ENCODE measurements around the gene SPATA3. TPM values are rescaled to one million over a fixed set of nuclear protein-coding genes. Genes with fewer than 3 reads are reported as not detected.

SPATA3 gene
- total RNA-seq, 2 donors from 2014 or later: 0.50 TPM; not detected in 1

DNA sequence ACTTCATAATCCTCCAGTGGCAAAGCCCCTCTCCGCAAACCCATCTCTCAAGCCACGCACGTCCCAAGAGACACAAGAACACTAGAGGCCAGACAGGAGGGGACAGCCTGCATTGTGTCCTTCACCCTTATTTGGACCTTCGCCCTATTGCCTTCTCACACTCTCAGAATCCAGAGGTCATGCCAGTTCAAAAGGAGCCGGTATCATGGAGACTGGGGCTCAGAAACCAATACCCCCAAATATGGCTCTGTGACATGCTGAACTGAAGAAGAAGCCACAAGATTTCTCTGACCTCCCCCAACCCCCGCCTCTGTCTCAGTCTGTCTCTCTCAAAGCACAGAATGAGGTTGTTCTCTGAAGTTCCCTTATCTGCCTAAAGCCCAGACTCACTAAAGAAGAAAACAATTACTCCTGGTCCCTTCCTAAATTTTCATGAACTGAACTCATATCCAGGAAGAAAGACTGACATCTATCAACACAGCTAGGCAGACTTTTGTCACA is 19.2 kb upstream of the SPATA3 start:
- Mint-ChIP-seq H3K9me3 (no peaks in the 10 kb centered on the region), H3K27me3 (peaks cover 15 to 33% of the 10 kb centered on the region in 2 donors), H3K27ac (peak overlapping the region in 1 of 2 donors; percentile 83), H3K36me3 (peaks cover 3% of the 10 kb centered on the region), H3K4me3 (peak overlapping the region; percentile 16), H3K4me1 (ENCODE audit: low read depth in 2 of 2) (peaks cover 54 to 80% of the 10 kb centered on the region in 2 donors)
- no peak for DNase-seq (ENCODE audit: low spot score)
- ATAC-seq: no peak

DNA sequence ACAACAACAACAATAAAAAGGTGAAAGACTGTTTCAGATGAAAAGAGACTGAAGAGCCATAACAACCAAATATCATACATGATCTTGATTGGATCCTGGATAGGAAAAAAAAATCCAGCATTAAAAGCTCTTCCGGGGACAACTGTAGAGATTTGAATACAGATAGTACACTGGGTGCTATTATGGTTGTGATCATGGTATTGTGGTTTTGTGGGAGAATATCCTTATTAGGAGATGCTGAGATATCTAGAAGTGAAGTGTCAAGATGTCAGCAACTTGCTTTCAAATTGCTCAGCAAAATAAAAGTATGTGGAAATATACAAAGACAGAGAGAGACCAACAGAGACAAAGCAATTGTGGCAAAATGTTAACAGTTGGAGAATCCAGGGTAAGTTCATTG is 15.5 kb upstream of the SPATA3 start:
- Mint-ChIP-seq H3K36me3 (peaks cover 5% of the 10 kb centered on the region), H3K4me1 (ENCODE audit: low read depth in 2 of 2) (peaks cover 42 to 79% of the 10 kb centered on the region in 2 donors), H3K9me3 (no peaks in the 10 kb centered on the region), H3K4me3 (peak overlapping the region; percentile 60), H3K27me3 (peaks cover 19 to 53% of the 10 kb centered on the region in 2 donors), H3K27ac (peak overlapping the region; percentile 2 to 67)
- ATAC-seq: peak in 1 of 2 donors; percentile 37
- DNase-seq (ENCODE audit: low spot score): no peak

DNA sequence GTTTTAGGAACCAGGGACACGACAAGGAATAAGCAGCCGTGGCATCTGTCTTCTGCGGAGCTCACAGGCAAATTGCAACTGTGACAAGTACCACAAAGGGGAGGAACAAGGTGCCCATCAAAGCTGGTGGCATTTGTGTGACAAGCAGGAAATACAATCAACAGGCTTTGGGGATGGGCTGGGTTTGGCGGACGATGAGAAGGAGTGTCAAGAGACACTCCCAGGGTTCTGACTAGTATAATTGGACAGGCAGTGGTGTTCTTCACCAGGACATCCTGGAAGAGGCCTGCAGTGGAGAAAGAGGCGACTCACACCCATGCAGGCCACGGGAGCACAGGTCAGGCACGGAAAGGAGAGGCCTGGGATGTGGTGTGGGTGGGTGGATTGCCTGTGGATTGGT is 14.2 kb upstream of the SPATA3 start:
- ATAC-seq (no peak), DNase-seq (ENCODE audit: low spot score) (no peak)
- Mint-ChIP-seq H3K9me3 (no peaks in the 10 kb centered on the region), H3K36me3 (peaks cover 5% of the 10 kb centered on the region), H3K4me1 (ENCODE audit: low read depth in 2 of 2) (peaks cover 36 to 80% of the 10 kb centered on the region in 2 donors), H3K4me3 (peak overlapping the region; percentile 85), H3K27me3 (peaks cover 16 to 52% of the 10 kb centered on the region in 2 donors), H3K27ac (peak overlapping the region; percentile 24 to 67)

DNA sequence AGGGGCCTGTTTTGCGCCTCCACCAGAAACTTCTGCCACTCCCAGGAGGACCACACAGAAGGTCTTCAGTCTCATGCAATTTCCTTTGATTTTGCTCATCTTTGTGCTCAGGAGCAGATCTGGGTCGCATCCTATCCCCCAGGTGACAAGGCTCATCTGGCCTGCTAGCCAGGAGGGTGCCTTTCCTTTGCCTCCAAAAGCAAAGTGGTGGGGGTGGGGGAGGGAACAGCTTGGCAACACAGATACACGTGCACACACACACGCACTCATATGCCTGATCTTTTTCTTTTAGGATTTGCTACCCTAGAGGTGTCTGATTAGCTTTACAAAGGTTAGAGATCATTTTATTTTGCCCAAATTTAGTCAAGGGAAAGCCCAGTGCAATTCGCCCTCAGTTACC is 13.8 kb upstream of the SPATA3 start:
- Mint-ChIP-seq H3K4me1 (ENCODE audit: low read depth in 2 of 2) (peaks cover 38 to 77% of the 10 kb centered on the region in 2 donors), H3K27ac (peak overlapping the region; percentile 24 to 67), H3K36me3 (peaks cover 5% of the 10 kb centered on the region), H3K4me3 (peak overlapping the region; percentile 85), H3K27me3 (peaks cover 12 to 48% of the 10 kb centered on the region in 2 donors), H3K9me3 (no peaks in the 10 kb centered on the region)
- no peak for DNase-seq (ENCODE audit: low spot score)
- ATAC-seq: no peak

DNA sequence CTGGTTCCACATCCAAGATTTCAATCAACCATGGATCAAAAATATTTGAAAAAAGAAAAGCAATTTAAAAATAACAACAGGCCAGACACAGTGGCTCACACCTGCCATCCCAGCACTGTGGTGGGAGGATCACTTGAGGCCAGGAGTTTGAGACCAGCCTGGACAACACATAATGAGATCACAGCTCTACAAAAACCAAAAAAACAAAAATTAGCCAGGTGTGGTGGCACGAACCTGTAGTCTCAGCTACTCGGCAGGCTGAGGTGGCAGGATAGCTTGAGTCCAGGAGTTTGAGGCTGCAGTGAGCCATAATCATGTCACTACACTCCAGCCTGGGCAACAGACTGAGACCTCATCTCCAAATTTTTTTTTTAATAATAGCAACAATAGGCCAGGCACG is 13.4 kb upstream of the SPATA3 start:
- peaks cover 8 to 44% of the 10 kb centered on the region in 2 donors for H3K27me3 Mint-ChIP-seq
- ATAC-seq (no peak), DNase-seq (ENCODE audit: low spot score) (no peak)
- H3K27ac Mint-ChIP-seq: peak overlapping the region in 1 of 2 donors; percentile 67
- H3K4me3 Mint-ChIP-seq: peak overlapping the region; percentile 85
- H3K4me1 Mint-ChIP-seq (ENCODE audit: low read depth in 2 of 2): peaks cover 35 to 73% of the 10 kb centered on the region in 2 donors
- H3K36me3 Mint-ChIP-seq: peaks cover 5% of the 10 kb centered on the region
- no peaks in the 10 kb centered on the region for H3K9me3 Mint-ChIP-seq

DNA sequence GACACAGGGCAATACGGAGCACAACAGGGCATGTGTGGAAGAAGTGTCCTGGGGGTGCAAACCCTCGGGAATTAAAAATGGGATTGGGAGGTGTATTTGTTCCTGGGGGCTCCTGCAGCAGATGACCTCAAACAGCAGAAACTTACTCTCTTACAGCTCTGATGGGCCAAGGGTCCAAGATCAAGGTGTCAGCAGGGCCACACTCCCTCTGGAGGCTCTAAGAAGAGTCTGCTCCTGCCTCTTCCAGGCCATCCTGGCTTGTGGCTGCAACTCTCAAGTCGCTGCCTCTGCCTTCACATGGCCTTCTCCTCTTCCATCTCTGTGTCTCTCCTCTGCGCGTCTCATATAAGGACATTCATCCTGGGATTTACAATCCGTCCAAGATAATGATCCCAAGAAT is 12.4 kb upstream of the SPATA3 start:
- Mint-ChIP-seq H3K27me3 (peaks cover 16 to 50% of the 10 kb centered on the region in 2 donors), H3K4me3 (peak overlapping the region; percentile 33), H3K9me3 (no peaks in the 10 kb centered on the region), H3K27ac (peak overlapping the region in 1 of 2 donors; percentile 61), H3K36me3 (peaks cover 5% of the 10 kb centered on the region), H3K4me1 (ENCODE audit: low read depth in 2 of 2) (peaks cover 37 to 65% of the 10 kb centered on the region in 2 donors)
- no peak for DNase-seq (ENCODE audit: low spot score)
- no peak for ATAC-seq

DNA sequence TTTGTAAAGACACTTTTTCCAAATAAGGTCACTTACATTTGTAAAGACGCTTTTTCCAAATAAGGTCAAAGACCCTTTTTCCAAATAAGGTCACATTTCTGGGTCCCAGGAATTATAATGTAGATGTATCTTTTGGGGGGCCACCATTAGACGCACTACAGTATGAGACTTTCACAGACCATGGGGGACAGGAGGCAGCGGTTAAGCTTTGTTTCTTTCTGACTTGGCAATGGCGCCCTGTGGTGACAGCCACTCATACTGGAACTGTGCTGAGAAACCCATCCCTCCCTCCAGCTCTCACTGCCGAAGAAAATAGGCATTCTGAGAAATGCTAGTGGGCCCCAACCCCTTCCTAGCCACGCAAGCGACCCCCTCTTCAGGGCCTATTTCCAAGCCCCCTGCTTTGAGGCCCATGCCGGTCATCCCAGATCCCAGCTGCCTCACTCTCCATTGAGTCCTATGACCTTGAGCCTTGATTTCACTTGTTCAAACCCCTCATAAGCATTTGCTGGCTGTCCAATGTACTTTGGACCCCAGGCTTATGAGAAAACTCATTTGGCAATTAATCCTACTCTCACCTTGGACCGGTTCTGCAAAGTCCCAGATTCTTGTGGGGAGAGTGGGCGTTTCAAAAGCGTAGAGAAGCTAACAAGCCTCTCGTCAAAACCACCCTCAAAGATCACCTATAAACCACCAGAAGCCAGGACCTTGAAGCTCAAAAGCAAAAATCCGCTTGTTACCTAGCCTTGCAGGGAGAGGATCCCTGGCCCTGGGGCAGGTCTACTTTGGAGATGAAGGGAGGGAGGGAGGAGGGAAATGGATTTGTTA is 11.3 kb upstream of the SPATA3 start:
- Mint-ChIP-seq H3K27me3 (peaks cover 18 to 46% of the 10 kb centered on the region in 2 donors), H3K27ac (peak overlapping the region; percentile 61 to 77), H3K36me3 (peaks cover 5% of the 10 kb centered on the region), H3K4me1 (ENCODE audit: low read depth in 2 of 2) (peaks cover 37 to 59% of the 10 kb centered on the region in 2 donors), H3K4me3 (peak overlapping the region; percentile 23), H3K9me3 (no peaks in the 10 kb centered on the region)
- DNase-seq (ENCODE audit: low spot score) (peak; percentile 76), ATAC-seq (peak; percentile 94)

DNA sequence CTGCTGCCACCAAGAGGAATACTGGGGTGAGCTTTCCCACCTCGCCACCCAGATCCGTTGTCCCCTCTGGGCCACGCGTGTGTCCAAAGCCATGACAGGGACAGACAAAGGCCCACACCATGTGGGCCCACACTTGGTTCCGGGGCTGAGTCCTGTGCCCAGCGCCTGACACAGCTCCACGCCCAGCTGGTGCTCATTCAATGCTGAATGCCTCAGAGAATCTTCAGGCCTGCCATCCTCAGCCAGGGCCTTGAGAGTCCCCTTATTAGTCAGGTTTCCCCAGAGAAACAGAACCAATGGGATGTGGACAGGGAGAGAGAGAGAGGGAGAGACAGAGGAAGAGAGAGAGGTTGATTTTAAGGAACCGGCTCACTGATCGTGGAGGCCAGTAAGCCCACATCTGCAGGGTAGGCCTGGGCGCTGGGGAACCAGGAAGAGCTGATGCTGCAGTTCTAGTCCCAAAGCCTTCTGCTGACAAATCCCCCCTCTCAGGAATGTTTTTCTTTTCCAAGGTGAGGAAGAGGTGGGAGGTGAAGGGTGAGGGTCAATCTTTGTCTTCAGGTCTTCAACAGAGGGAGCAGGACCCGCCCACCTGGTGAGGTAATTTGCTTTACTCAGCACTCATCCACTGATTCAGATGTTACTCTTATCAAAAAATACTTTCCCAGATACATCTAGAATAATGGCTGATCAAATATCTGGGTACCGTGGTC is 10.2 kb upstream of the SPATA3 start:
- no peak for DNase-seq (ENCODE audit: low spot score)
- Mint-ChIP-seq H3K36me3 (peaks cover 5% of the 10 kb centered on the region), H3K9me3 (no peaks in the 10 kb centered on the region), H3K4me1 (ENCODE audit: low read depth in 2 of 2) (peaks cover 29 to 51% of the 10 kb centered on the region in 2 donors), H3K27me3 (peaks cover 18 to 44% of the 10 kb centered on the region in 2 donors), H3K27ac (peak overlapping the region; percentile 61 to 77), H3K4me3 (peak overlapping the region; percentile 52)
- no peak for ATAC-seq

DNA sequence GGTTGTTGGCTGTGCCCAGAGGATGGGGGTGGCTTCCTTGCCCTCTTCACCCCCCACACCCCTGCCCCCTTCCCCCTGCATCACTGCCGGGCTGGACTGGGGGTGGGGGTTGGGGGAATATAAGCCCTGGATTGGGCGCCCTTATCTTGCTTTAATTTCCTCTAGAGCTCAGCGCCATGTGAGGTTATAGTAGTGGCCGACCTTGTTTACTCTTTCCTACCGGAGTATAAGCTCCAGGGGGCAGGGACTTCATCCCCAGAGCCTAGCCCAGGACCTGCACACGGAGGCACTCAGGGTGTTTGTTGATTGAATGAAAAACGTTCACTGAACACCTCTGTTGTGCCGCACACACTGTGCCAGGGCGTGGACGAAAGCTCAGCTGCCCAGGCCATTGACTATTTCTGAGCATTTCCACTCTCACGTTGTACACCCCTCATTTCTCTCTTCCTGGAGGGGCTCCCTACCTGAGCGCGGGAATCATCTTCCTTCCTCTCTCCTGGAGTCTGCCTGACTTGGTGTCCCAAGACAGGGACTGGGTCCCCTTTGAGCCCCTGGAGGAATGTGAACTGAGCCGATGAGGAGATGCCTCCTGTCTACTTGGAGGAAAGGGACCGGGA is 9.3 kb upstream of the SPATA3 start:
- DNase-seq (ENCODE audit: low spot score) (no peak), ATAC-seq (no peak)
- Mint-ChIP-seq H3K27me3 (peaks cover 16 to 44% of the 10 kb centered on the region in 2 donors), H3K27ac (peak overlapping the region in 1 of 2 donors; percentile 61), H3K4me3 (peak overlapping the region; percentile 41), H3K4me1 (ENCODE audit: low read depth in 2 of 2) (peaks cover 25 to 44% of the 10 kb centered on the region in 2 donors), H3K9me3 (no peaks in the 10 kb centered on the region), H3K36me3 (peaks cover 3% of the 10 kb centered on the region)

DNA sequence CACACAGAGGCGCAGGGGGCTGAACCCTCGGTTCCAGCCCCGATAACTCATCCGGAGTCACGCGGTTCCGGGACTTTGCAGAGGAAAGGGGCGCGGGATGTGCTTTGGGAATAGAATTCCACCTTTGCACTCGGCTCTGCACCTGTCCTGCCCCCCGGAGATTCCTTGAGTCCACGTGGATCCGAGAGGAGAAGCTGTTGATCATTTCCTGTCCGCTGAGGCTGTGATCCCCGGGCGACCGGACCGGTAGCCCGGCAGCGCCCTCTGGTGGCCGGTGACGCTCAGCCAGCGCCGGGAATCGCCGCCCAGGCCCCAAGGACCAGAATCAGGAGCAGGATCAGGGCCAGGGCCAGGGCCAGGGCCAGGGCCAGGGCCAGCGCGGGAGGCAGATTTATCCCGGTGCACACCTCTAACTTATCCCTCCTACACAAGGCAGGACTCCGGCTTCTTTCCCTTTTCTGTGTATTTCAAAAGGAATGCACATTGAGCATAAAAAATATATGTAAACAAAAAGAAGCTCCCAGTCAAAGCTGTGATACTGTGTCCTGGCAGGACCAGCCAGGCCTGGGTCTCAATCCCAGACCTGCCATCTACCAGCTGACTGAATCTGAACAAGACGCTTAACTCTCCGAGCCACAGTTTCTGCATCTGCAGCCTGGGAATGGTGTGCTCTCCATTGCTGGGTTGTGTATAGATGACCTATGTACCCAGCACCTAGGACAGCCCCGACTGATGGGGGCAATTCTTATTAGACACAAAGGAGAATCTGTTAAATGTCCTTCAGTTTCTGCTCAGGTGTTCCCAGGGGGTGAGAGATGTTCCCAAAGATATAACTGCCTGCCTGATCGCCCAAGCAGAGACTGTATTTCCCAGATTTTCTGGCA is 8.5 kb upstream of the SPATA3 start:
- no peaks in the 10 kb centered on the region for H3K9me3 Mint-ChIP-seq
- H3K4me1 Mint-ChIP-seq (ENCODE audit: low read depth in 2 of 2): peaks cover 22 to 37% of the 10 kb centered on the region in 2 donors
- H3K36me3 Mint-ChIP-seq: no peaks in the 10 kb centered on the region
- H3K27ac Mint-ChIP-seq: peak overlapping the region in 1 of 2 donors; percentile 61
- peaks cover 11 to 43% of the 10 kb centered on the region in 2 donors for H3K27me3 Mint-ChIP-seq
- peak overlapping the region; percentile 41 for H3K4me3 Mint-ChIP-seq
- DNase-seq (ENCODE audit: low spot score): peak; percentile 85
- peak; percentile 48 to 75 for ATAC-seq

DNA sequence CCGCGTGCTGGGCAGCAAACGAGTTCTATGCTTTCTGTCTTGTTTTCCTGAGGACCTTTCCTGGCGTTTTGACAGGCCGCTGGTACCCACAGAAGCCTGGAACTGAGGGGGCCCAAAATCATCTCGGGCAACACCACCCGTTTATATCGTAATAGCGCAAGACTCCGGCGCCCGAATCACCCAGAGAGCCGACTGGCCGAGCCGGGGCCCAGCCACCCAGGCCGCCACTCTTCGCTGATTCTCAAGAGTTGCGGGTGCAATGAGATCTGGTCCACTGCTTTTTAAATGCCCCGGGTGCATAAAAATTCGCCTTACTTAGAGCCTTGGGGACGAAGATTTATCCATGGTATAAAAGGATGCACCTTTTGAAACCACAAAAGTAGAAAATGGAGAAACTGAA is 6.2 kb upstream of the SPATA3 start:
- Mint-ChIP-seq H3K27me3 (peaks cover 32 to 40% of the 10 kb centered on the region in 2 donors), H3K27ac (no peak overlapping the region), H3K4me1 (ENCODE audit: low read depth in 2 of 2) (peaks cover 15 to 20% of the 10 kb centered on the region in 2 donors), H3K4me3 (no peak overlapping the region), H3K36me3 (no peaks in the 10 kb centered on the region), H3K9me3 (no peaks in the 10 kb centered on the region)
- DNase-seq (ENCODE audit: low spot score) (no peak), ATAC-seq (no peak)

DNA sequence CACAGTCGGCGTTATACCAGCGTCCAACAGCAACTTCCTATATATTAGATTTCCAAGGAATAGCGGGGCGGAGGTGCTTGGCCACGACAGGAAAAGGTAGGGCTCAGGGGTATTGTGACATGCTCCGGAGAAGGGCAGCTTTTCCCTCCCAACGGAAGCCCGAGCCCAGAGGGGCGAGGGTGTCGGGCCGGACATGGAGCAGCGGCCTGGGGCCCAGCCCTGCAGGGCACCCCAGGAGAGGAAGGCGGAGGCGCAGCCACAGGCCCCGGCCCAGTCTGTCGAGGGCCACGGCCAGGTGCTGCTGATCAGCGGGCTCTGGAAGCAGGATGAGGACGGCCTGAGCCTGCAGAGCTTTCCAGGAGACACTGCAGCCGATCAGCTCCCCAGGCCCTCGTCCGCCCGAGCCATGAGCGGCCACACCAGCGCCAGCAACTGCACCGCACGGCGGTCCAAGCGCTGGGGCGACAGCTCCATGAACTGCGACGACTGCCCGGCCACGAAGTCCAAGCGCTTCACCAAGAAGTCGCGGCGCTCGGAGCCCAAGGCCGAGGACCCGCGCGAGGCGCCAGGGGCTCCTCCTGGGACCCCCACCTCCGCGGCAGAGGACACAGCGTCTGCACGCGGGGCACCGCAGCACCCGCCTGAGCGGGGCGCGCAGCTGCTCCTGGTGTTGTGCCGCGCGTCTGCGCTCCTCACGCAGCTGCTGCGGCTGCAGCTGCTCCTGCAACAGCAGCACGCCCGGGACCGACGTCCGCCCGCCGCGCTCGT is 5.6 kb upstream of the SPATA3 start:
- DNase-seq (ENCODE audit: low spot score): no peak
- ATAC-seq: no peak

More for the DNA sequence above, 5.6 kb upstream of the SPATA3 start:
- H3K36me3 Mint-ChIP-seq: no peaks in the 10 kb centered on the region
- no peak overlapping the region for H3K4me3 Mint-ChIP-seq
- no peak overlapping the region for H3K27ac Mint-ChIP-seq
- H3K4me1 Mint-ChIP-seq (ENCODE audit: low read depth in 2 of 2): peaks cover 13 to 15% of the 10 kb centered on the region in 2 donors
- H3K9me3 Mint-ChIP-seq: no peaks in the 10 kb centered on the region
- H3K27me3 Mint-ChIP-seq: peaks cover 32 to 42% of the 10 kb centered on the region in 2 donors

All from natural killer cell treated with Interleukin-12 subunit alpha and Interleukin-12 subunit beta and Interleukin-15 and Interleukin-18, amount 100 ng/mL, for 72 hours (primary cell).